ENCODE data around the gene PIEZO2. TPM values are rescaled to one million over a fixed set of nuclear protein-coding genes. Genes with fewer than 3 reads are reported as not detected.

Gene PIEZO2
- total RNA-seq, 1 donor from 2014 or later, result 5.3 TPM

DNA sequence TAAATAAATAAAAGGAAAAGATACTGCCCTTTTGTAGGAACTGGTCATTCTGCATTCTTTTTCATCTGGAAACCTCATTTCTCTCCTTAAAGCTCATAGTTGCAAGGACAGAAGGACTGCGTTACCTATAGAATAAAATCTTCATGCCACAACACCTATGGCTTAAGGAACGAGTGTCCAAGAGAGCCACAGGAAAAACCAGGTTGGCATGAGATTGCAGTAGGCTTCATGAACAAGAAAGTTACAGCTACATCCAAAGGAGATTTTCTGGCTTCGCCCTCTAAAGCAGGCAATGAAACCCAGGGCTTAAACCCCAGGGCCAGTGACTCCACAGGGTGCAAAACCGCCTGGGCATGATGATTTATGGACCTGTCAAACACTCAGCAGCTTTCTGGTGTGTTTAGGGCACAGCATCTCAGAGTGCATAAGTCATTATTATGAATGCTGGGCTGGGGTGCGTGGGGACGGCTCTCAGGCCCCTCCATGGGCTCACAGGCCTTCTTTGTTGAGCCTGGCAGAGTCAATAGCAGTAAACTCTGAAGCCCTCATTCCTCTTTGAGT, 30.7 kb upstream of the PIEZO2 start:
- Histone ChIP-seq H3K4me3 (ENCODE audit: insufficient read depth, low read depth, low read length) (no peak overlapping the region), H2AFZ (ENCODE audit: low read depth, low read length) (no peak overlapping the region), H3K4me1 (ENCODE audit: insufficient read depth, low read length) (peaks cover 17% of the 10 kb centered on the region), H3K79me2 (ENCODE audit: insufficient read depth, low read length) (no peaks in the 10 kb centered on the region), H3K36me3 (ENCODE audit: insufficient read depth, low read length) (no peaks in the 10 kb centered on the region), H3K4me2 (ENCODE audit: low read length) (no peak overlapping the region), H3K9ac (ENCODE audit: low read length) (no peak overlapping the region), H3K9me3 (ENCODE audit: insufficient read depth, low read depth, low read length) (no peaks in the 10 kb centered on the region), H3K27ac (ENCODE audit: low read depth, low read length) (no peak overlapping the region), H4K20me1 (ENCODE audit: insufficient read depth, low read length) (no peaks in the 10 kb centered on the region), H3K27me3 (ENCODE audit: insufficient read depth, low read length) (no peaks in the 10 kb centered on the region)
- H3K9me3 Mint-ChIP-seq (ENCODE audit: unreplicated experiment), result peaks cover 3% of the 10 kb centered on the region
- H3K4me1 Mint-ChIP-seq (ENCODE audit: low read depth, unreplicated experiment), result peaks cover 31% of the 10 kb centered on the region
- FAIRE-seq (no peak), DNase-seq (ENCODE audit: low read depth) (no peak)
- no peaks in the 10 kb centered on the region for H3K36me3 Mint-ChIP-seq (ENCODE audit: low read depth, unreplicated experiment)
- no peaks in the 10 kb centered on the region for H3K27me3 Mint-ChIP-seq (ENCODE audit: low read depth, unreplicated experiment)
- TF ChIP-seq EZH2 (IDR thresholded peaks at IDR 0.05; ENCODE audit: insufficient read depth, low read length) (no peak), CTCF (IDR thresholded peaks at IDR 0.05; ENCODE audit: insufficient read depth, low read depth, low read length) (no peak)
- H3K27ac Mint-ChIP-seq (ENCODE audit: unreplicated experiment), result no peak overlapping the region
- H3K4me3 Mint-ChIP-seq (ENCODE audit: unreplicated experiment), result no peak overlapping the region

- no peak overlapping the region for H3K4me3 Mint-ChIP-seq (ENCODE audit: unreplicated experiment)
- no peak for FAIRE-seq
- no peak overlapping the region for H2AFZ ChIP-seq (ENCODE audit: low read depth, low read length)
These were observed 29.7 kb upstream of the PIEZO2 start for GRCh38 chr18:11178951-11179549.

More at GRCh38 chr18:11178951-11179549, 29.7 kb upstream of the PIEZO2 start:
- no peaks in the 10 kb centered on the region for H3K79me2 ChIP-seq (ENCODE audit: insufficient read depth, low read length)
- H3K36me3 Mint-ChIP-seq (ENCODE audit: low read depth, unreplicated experiment), result no peaks in the 10 kb centered on the region
- no peak overlapping the region for H3K4me2 ChIP-seq (ENCODE audit: low read length)
- peak overlapping the region; percentile 43 for H3K27ac Mint-ChIP-seq (ENCODE audit: unreplicated experiment)
- H3K9me3 Mint-ChIP-seq (ENCODE audit: unreplicated experiment), result peaks cover 3% of the 10 kb centered on the region
- H3K27me3 Mint-ChIP-seq (ENCODE audit: low read depth, unreplicated experiment), result no peaks in the 10 kb centered on the region
- no peak overlapping the region for H3K9ac ChIP-seq (ENCODE audit: low read length)
- peaks cover 17% of the 10 kb centered on the region for H3K4me1 ChIP-seq (ENCODE audit: insufficient read depth, low read length)
- DNase-seq (ENCODE audit: low read depth), result peak; percentile 88
- H3K4me3 ChIP-seq (ENCODE audit: insufficient read depth, low read depth, low read length), result no peak overlapping the region
- no peaks in the 10 kb centered on the region for H3K9me3 ChIP-seq (ENCODE audit: insufficient read depth, low read depth, low read length)
- no peaks in the 10 kb centered on the region for H3K27me3 ChIP-seq (ENCODE audit: insufficient read depth, low read length)
- no peaks in the 10 kb centered on the region for H3K36me3 ChIP-seq (ENCODE audit: insufficient read depth, low read length)
- H3K27ac ChIP-seq (ENCODE audit: low read depth, low read length), result peak overlapping the region; percentile 21
- H3K4me1 Mint-ChIP-seq (ENCODE audit: low read depth, unreplicated experiment), result peaks cover 31% of the 10 kb centered on the region
- H4K20me1 ChIP-seq (ENCODE audit: insufficient read depth, low read length), result no peaks in the 10 kb centered on the region
- TF ChIP-seq CTCF (IDR thresholded peaks at IDR 0.05; ENCODE audit: insufficient read depth, low read depth, low read length) (no peak), EZH2 (IDR thresholded peaks at IDR 0.05; ENCODE audit: insufficient read depth, low read length) (no peak)
